ENCODE results near the gene ZNF678.

- TF ChIP-seq ZFP36 (IDR thresholded peaks at IDR 0.05; ENCODE audit: low read depth, low read length, partially characterized antibody) = no peak
- no peak for TF ChIP-seq ZNF184 (CRISPR knock-in tag; IDR thresholded peaks at IDR 0.05)
- TF ChIP-seq SAFB (IDR thresholded peaks at IDR 0.05; ENCODE audit: borderline replicate concordance, low read depth, low read length) = no peak
- no peak for TF ChIP-seq ZHX1 (conservative IDR thresholded peaks at IDR 0.05; ENCODE audit: low read length)
- no peak for TF ChIP-seq CTCF (IDR thresholded peaks at IDR 0.05 in 2 of 3, conservative IDR thresholded peaks at IDR 0.05 in 1 of 3; ENCODE audit: insufficient read depth in 2 of 3, low read depth in 1 of 3, low read length in 3 of 3)
- TF ChIP-seq YY1 (IDR thresholded peaks at IDR 0.05; ENCODE audit: borderline replicate concordance in 1 of 3, control insufficient read depth in 1 of 3, extremely low read depth in 1 of 3, insufficient read depth in 3 of 3, insufficient read length in 1 of 3, insufficient replicate concordance in 2 of 3, low read depth in 1 of 3, low read length in 2 of 3) = no peak
- no peak for TF ChIP-seq ZNF311 (CRISPR knock-in tag; IDR thresholded peaks at IDR 0.05)
- TF ChIP-seq TAF1 (IDR thresholded peaks at IDR 0.05; ENCODE audit: control insufficient read depth, extremely low read depth, insufficient read depth, low read length, severe bottlenecking) = no peak
- no peak for TF ChIP-seq NR3C1 (CRISPR knock-in tag; IDR thresholded peaks at IDR 0.05)
Measured at GRCh38 chr1:227673441-227673840, 110.1 kb downstream of the ZNF678 start.

Data from K562 (cell line).